Liver (tissue), 9 donors: Measurements from ENCODE around the gene CABP5. TPM values are rescaled to one million over a fixed set of nuclear protein-coding genes. Genes with fewer than 3 reads are reported as not detected.

Experiments used
- DNase-seq: peaks from one replicate; pipeline ENCODE4 v3.0.0-alpha.2; 2017; ENCODE audit warnings: low spot score
- H3K27ac ChIP-seq, 2 donors: one replicate each; pipeline ENCODE4 v1.7.0; 2013; ENCODE audit warnings: inconsistent platforms in 2 of 2, low read length in 2 of 2, control low read depth in 1 of 2, low read depth in 1 of 2, mild to moderate bottlenecking in 1 of 2
- H3K27me3 ChIP-seq, 4 donors: one replicate each; pipeline versions ENCODE4 v1.6.1 to v1.7.0; 2013; ENCODE audit warnings: low read length in 3 of 4, inconsistent platforms in 1 of 4, mild to moderate bottlenecking in 1 of 4, moderate library complexity in 1 of 4; ENCODE audit not compliant: control insufficient read depth in 4 of 4, insufficient read depth in 4 of 4
- H3K36me3 ChIP-seq, 4 donors: one replicate each; pipeline versions ENCODE4 v1.6.1 to v1.7.0; 2013; ENCODE audit warnings: low read length in 3 of 4, mild to moderate bottlenecking in 3 of 4, low read depth in 1 of 4, moderate library complexity in 1 of 4; ENCODE audit not compliant: control insufficient read depth in 4 of 4, insufficient read depth in 3 of 4
- H3K4me1 ChIP-seq, 4 donors: one replicate each; pipeline versions ENCODE4 v1.6.1 to v1.7.0; 2013; ENCODE audit warnings: low read length in 3 of 4, mild to moderate bottlenecking in 3 of 4, moderate library complexity in 1 of 4; ENCODE audit not compliant: control insufficient read depth in 4 of 4, insufficient read depth in 4 of 4
- H3K4me3 ChIP-seq, 3 donors: one replicate each; pipeline versions ENCODE4 v1.6.1 to v1.7.0; 2013; ENCODE audit warnings: low read length in 3 of 3, control low read depth in 1 of 3, low read depth in 1 of 3, mild to moderate bottlenecking in 1 of 3
- H3K9ac ChIP-seq, 2 donors: one replicate each; pipeline ENCODE4 v1.7.0; 2013; ENCODE audit warnings: low read length in 2 of 2, mild to moderate bottlenecking in 2 of 2, moderate library complexity in 2 of 2, control low read depth in 1 of 2, low read depth in 1 of 2
- H3K9me3 ChIP-seq, 4 donors: one replicate each; pipeline versions ENCODE4 v1.6.1 to v1.7.0; 2013; ENCODE audit warnings: low read length in 3 of 4; ENCODE audit not compliant: control insufficient read depth in 4 of 4
- ATF3 ChIP-seq: IDR thresholded peaks from 2 replicates; pipeline ENCODE4 v1.6.1; 2016; ENCODE audit warnings: antibody characterized with exemption
- EGR1 ChIP-seq, 2 donors: IDR thresholded peaks; 2 replicates each; pipeline ENCODE4 v1.6.1; 2016 to 2018; ENCODE audit warnings: antibody characterized with exemption in 2 of 2, low read depth in 2 of 2
- FOXA1 ChIP-seq: IDR thresholded peaks from 2 replicates; pipeline ENCODE4 v1.6.1; 2016; ENCODE audit warnings: antibody characterized with exemption
- FOXA2 ChIP-seq: IDR thresholded peaks from 2 replicates; pipeline ENCODE4 v1.6.1; 2016; ENCODE audit warnings: antibody characterized with exemption
- GABPA ChIP-seq, 2 donors: IDR thresholded peaks in 1 of 2; conservative IDR thresholded peaks in 1 of 2; 2 replicates each; pipeline ENCODE4 v1.6.1; 2016; ENCODE audit warnings: antibody characterized with exemption in 2 of 2, mild to moderate bottlenecking in 1 of 2, moderate library complexity in 1 of 2
- HNF4A ChIP-seq, 2 donors: conservative IDR thresholded peaks; 2 replicates each; pipeline ENCODE4 v1.6.1; 2016; ENCODE audit warnings: antibody characterized with exemption in 2 of 2, mild to moderate bottlenecking in 2 of 2
- HNF4G ChIP-seq: IDR thresholded peaks from 2 replicates; pipeline ENCODE4 v1.6.1; 2016; ENCODE audit warnings: antibody characterized with exemption
- JUND ChIP-seq, 2 donors: IDR thresholded peaks; 2 replicates each; pipeline ENCODE4 v1.6.1; 2016; ENCODE audit warnings: antibody characterized with exemption in 2 of 2
- MAX ChIP-seq: IDR thresholded peaks from 2 replicates; pipeline ENCODE4 v1.6.1; 2016; ENCODE audit warnings: antibody characterized with exemption
- NR2F2 ChIP-seq: IDR thresholded peaks from 2 replicates; pipeline ENCODE4 v1.6.1; 2016; ENCODE audit warnings: antibody characterized with exemption
- RAD21 ChIP-seq, 2 donors: IDR thresholded peaks; 2 replicates each; pipeline ENCODE4 v1.6.1; 2016; ENCODE audit warnings: antibody characterized with exemption in 2 of 2, mild to moderate bottlenecking in 2 of 2
- RXRA ChIP-seq, 2 donors: IDR thresholded peaks; 2 replicates each; pipeline ENCODE4 v1.6.1; 2017 to 2018; ENCODE audit warnings: antibody characterized with exemption in 2 of 2, mild to moderate bottlenecking in 1 of 2
- SP1 ChIP-seq: IDR thresholded peaks from 2 replicates; pipeline ENCODE4 v1.6.1; 2018; ENCODE audit warnings: antibody characterized with exemption, mild to moderate bottlenecking
- TAF1 ChIP-seq: conservative IDR thresholded peaks from 2 replicates; pipeline ENCODE4 v1.6.1; 2016; ENCODE audit warnings: antibody characterized with exemption, mild to moderate bottlenecking
- YY1 ChIP-seq: IDR thresholded peaks from 2 replicates; pipeline ENCODE4 v1.6.1; 2016; ENCODE audit warnings: antibody characterized with exemption, mild to moderate bottlenecking
- WGBS: extraction: QIAGEN DNeasy Blood & Tissue Kit; methylation state at CpG from one replicate; pipeline ENCODE4 v1.1.7; 2013; 5-methylcytosine and 5-hydroxymethylcytosine counted together
- polyA plus RNA-seq, 2 donors: library from polyadenylated mRNA; stranded (reverse) in 1 of 2; unstranded in 1 of 2; fragments of 200-250 nt in 1 of 2; fragments of >200 nt in 1 of 2; fragmentation: Nextera tagmentation in 1 of 2; extraction: Ambion mirVana in 1 of 2; gene quantifications; one replicate each; pipeline versions ENCODE4 v1.2.1 to v1.2.3, GENCODE V29; 2013 to 2015
- total RNA-seq, 2 donors: library from RNA; depleted of rRNA; stranded (reverse); fragments of >200 nt; gene quantifications; one replicate each; pipeline ENCODE4 v1.2.3, GENCODE V29; 2014
- TF ChIP-seq, protein P1 (sequence below): fragments of 150-350 bp; IDR thresholded peaks from 2 replicates; pipeline ENCODE4 v1.5.1; 2017; ENCODE audit warnings: improper control_type of control experiment, low read depth, low read length; ENCODE audit not compliant: missing input control
- TF ChIP-seq, protein P2 (sequence below): IDR thresholded peaks from 2 replicates; pipeline ENCODE4 v1.6.1; 2016; ENCODE audit warnings: antibody characterized with exemption, mild to moderate bottlenecking
- TF ChIP-seq, protein P3 (sequence below): IDR thresholded peaks from 2 replicates; pipeline ENCODE4 v1.6.1; 2016; ENCODE audit warnings: antibody characterized with exemption
- donor health status: healthy.
- donor health status: healthy.
- donor health status: healthy.
- donor health status: healthy.
- donor health status: healthy.

Gene CABP5
- total and polyA plus RNA-seq, 4 donors, result not detected

DNA sequence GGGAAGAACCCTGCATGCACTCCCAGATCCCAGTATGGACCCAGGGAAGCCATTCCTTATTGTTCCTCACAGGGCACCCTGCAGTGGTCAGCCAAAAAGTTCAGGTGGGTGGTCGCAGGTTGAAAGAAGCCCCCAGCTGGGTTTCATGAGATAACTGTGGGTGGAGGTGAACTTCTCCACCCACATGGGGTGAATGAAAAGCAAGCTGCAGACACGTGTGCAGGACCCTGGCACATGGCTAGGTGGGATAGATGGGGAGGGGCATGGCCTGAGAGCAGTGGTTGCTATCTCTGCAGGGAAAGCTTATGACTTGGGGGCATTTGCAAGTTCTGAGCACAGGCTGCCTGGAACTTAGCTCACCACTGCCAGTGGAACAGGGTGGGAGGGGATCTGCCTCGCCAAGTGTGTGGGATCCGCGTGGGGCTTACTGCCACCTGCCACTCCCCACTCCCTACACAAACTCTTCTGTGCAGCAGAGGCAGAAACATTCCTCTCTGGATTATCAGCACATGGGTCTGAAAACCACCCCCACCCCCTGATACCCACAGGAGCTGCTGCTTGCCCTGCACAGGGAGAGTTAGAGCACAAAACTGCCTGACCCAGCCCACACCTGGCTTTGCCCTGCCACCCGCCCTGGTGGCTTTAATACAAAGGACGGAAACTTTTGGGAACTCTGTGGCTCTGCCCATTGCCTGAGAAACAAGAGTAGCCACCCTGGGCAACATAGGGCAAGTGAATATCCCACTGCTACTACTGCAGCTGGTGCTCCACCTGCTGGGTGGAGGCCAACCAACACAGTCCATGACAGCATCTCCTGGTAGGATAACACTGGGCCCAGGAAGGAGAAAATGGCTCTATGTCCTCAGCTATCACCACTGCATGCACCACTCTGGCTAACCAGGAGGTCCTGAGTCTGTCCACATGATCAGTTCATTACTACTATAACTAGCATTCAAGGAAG, 42.3 kb upstream of the CABP5 start:
- 95% methylated on average over 7 of the region's 7 CpGs for WGBS

More for the DNA sequence above, 42.3 kb upstream of the CABP5 start:
- no peaks in the 10 kb centered on the region for H3K9me3 ChIP-seq
- DNase-seq, result no peak
- H3K27me3 ChIP-seq, result no peaks in the 10 kb centered on the region
- H3K4me3 ChIP-seq, result no peak overlapping the region
- peaks cover 0 to 2% (median 0%) of the 10 kb centered on the region in 4 donors for H3K36me3 ChIP-seq
- no peak overlapping the region for H3K9ac ChIP-seq
- TF ChIP-seq FOXA2 (no peak), FOXA1 (no peak), NR2F2 (no peak), YY1 (no peak), HNF4A (conservative IDR thresholded peaks at IDR 0.05) (no peak), JUND (IDR thresholded peaks at IDR 0.05) (no peak), HNF4G (no peak), MAX (no peak), TAF1 (no peak), EGR1 (IDR thresholded peaks at IDR 0.05; ENCODE audit: low read depth in 2 of 2) (no peak), RXRA (IDR thresholded peaks at IDR 0.05) (no peak), SP1 (no peak), GABPA (IDR thresholded peaks at IDR 0.05 in 1 of 2, conservative IDR thresholded peaks at IDR 0.05 in 1 of 2) (no peak), ATF3 (no peak), RAD21 (IDR thresholded peaks at IDR 0.05) (no peak)
- TF ChIP-seq, protein P1, sequence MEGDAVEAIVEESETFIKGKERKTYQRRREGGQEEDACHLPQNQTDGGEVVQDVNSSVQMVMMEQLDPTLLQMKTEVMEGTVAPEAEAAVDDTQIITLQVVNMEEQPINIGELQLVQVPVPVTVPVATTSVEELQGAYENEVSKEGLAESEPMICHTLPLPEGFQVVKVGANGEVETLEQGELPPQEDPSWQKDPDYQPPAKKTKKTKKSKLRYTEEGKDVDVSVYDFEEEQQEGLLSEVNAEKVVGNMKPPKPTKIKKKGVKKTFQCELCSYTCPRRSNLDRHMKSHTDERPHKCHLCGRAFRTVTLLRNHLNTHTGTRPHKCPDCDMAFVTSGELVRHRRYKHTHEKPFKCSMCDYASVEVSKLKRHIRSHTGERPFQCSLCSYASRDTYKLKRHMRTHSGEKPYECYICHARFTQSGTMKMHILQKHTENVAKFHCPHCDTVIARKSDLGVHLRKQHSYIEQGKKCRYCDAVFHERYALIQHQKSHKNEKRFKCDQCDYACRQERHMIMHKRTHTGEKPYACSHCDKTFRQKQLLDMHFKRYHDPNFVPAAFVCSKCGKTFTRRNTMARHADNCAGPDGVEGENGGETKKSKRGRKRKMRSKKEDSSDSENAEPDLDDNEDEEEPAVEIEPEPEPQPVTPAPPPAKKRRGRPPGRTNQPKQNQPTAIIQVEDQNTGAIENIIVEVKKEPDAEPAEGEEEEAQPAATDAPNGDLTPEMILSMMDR, result no peak
- TF ChIP-seq, protein P2, sequence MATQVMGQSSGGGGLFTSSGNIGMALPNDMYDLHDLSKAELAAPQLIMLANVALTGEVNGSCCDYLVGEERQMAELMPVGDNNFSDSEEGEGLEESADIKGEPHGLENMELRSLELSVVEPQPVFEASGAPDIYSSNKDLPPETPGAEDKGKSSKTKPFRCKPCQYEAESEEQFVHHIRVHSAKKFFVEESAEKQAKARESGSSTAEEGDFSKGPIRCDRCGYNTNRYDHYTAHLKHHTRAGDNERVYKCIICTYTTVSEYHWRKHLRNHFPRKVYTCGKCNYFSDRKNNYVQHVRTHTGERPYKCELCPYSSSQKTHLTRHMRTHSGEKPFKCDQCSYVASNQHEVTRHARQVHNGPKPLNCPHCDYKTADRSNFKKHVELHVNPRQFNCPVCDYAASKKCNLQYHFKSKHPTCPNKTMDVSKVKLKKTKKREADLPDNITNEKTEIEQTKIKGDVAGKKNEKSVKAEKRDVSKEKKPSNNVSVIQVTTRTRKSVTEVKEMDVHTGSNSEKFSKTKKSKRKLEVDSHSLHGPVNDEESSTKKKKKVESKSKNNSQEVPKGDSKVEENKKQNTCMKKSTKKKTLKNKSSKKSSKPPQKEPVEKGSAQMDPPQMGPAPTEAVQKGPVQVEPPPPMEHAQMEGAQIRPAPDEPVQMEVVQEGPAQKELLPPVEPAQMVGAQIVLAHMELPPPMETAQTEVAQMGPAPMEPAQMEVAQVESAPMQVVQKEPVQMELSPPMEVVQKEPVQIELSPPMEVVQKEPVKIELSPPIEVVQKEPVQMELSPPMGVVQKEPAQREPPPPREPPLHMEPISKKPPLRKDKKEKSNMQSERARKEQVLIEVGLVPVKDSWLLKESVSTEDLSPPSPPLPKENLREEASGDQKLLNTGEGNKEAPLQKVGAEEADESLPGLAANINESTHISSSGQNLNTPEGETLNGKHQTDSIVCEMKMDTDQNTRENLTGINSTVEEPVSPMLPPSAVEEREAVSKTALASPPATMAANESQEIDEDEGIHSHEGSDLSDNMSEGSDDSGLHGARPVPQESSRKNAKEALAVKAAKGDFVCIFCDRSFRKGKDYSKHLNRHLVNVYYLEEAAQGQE, result no peak
- TF ChIP-seq, protein P3, sequence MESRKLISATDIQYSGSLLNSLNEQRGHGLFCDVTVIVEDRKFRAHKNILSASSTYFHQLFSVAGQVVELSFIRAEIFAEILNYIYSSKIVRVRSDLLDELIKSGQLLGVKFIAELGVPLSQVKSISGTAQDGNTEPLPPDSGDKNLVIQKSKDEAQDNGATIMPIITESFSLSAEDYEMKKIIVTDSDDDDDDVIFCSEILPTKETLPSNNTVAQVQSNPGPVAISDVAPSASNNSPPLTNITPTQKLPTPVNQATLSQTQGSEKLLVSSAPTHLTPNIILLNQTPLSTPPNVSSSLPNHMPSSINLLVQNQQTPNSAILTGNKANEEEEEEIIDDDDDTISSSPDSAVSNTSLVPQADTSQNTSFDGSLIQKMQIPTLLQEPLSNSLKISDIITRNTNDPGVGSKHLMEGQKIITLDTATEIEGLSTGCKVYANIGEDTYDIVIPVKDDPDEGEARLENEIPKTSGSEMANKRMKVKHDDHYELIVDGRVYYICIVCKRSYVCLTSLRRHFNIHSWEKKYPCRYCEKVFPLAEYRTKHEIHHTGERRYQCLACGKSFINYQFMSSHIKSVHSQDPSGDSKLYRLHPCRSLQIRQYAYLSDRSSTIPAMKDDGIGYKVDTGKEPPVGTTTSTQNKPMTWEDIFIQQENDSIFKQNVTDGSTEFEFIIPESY, result no peak
- H3K4me1 ChIP-seq, result no peaks in the 10 kb centered on the region
- no peak overlapping the region for H3K27ac ChIP-seq
